ACC112 (cell line): ENCODE results near the gene RNH1.
"Not testable (repeated sequence)": the region's sequence is repeated elsewhere in the genome, so short reads cannot be mapped to it uniquely, and the experiment has no call there.

ENCODE experiments used
- H2AFZ ChIP-seq: fragments of 200-600 bp; sonication (generic); one replicate; pipeline ENCODE4 v1.6.0; 2017; ENCODE audit warnings: antibody characterized with exemption, low read length; ENCODE audit not compliant: unreplicated experiment
- H3K27ac ChIP-seq: fragments of 200-600 bp; sonication (generic); 2 replicates; pipeline ENCODE4 v1.5.1; 2014; ENCODE audit warnings: low read depth, mild to moderate bottlenecking, antibody characterized with exemption, low read length, moderate library complexity
- H3K27me3 ChIP-seq: fragments of 200-600 bp; sonication (generic); 2 replicates; pipeline ENCODE4 v1.6.1; 2014; ENCODE audit warnings: mild to moderate bottlenecking, antibody characterized with exemption, low read length, moderate library complexity, mixed read lengths; ENCODE audit not compliant: insufficient read depth
- H3K36me3 ChIP-seq: fragments of 200-600 bp; sonication (generic); 2 replicates; pipeline ENCODE4 v1.6.1; 2016; ENCODE audit warnings: mild to moderate bottlenecking, antibody characterized with exemption, low read length, moderate library complexity, mixed read lengths; ENCODE audit not compliant: insufficient read depth
- H3K4me1 ChIP-seq: fragments of 200-600 bp; sonication (generic); one replicate; pipeline ENCODE4 v1.6.1; 2016; ENCODE audit warnings: low read length, mixed read lengths; ENCODE audit not compliant: insufficient read depth, unreplicated experiment, control insufficient read depth
- H3K4me3 ChIP-seq: fragments of 200-600 bp; sonication (generic); 2 replicates; pipeline ENCODE4 v1.5.1; 2014; ENCODE audit warnings: mild to moderate bottlenecking, low read depth, low read length
- H3K79me2 ChIP-seq: fragments of 200-600 bp; sonication (generic); one replicate; pipeline ENCODE4 v1.6.0; 2016; ENCODE audit warnings: low read length; ENCODE audit not compliant: control insufficient read depth, unreplicated experiment, insufficient read depth

Gene RNH1

GRCh38 chr11:473415-473814 lies 33.6 kb downstream of the RNH1 start:
- no peak overlapping the region for H3K4me3 ChIP-seq
- H3K27ac ChIP-seq, result no peak overlapping the region
- H2AFZ ChIP-seq, result no peak overlapping the region
- H3K4me1 ChIP-seq, result peaks cover 11% of the 10 kb centered on the region
- peaks cover 7% of the 10 kb centered on the region; the same call in 1 of the 2 replicates for H3K36me3 ChIP-seq
- peaks cover 36% of the 10 kb centered on the region for H3K79me2 ChIP-seq
- no peaks in the 10 kb centered on the region for H3K27me3 ChIP-seq

- H3K36me3 ChIP-seq, result peaks cover 7% of the 10 kb centered on the region; the same call in 1 of the 2 replicates
- H2AFZ ChIP-seq, result no peak overlapping the region
- no peak overlapping the region for H3K27ac ChIP-seq
- peaks cover 11% of the 10 kb centered on the region for H3K4me1 ChIP-seq
- no peak overlapping the region for H3K4me3 ChIP-seq
- no peaks in the 10 kb centered on the region for H3K27me3 ChIP-seq
- peaks cover 36% of the 10 kb centered on the region for H3K79me2 ChIP-seq
Measured at GRCh38 chr11:472816-473215, 34.2 kb downstream of the RNH1 start.

GRCh38 chr11:472272-472671 lies 34.8 kb downstream of the RNH1 start:
- Histone ChIP-seq H3K36me3 (peaks cover 7% of the 10 kb centered on the region; the same call in 1 of the 2 replicates), H3K79me2 (peaks cover 35% of the 10 kb centered on the region), H2AFZ (no peak overlapping the region), H3K4me3 (no peak overlapping the region), H3K27me3 (no peaks in the 10 kb centered on the region), H3K27ac (no peak overlapping the region), H3K4me1 (peaks cover 11% of the 10 kb centered on the region)

- H2AFZ ChIP-seq, result no peak overlapping the region
- H3K79me2 ChIP-seq, result peaks cover 31% of the 10 kb centered on the region
- H3K36me3 ChIP-seq, result peaks cover 7% of the 10 kb centered on the region; the same call in 1 of the 2 replicates
- H3K4me3 ChIP-seq, result no peak overlapping the region
- H3K27ac ChIP-seq, result no peak overlapping the region
- peaks cover 11% of the 10 kb centered on the region for H3K4me1 ChIP-seq
- H3K27me3 ChIP-seq, result no peaks in the 10 kb centered on the region
Measured at GRCh38 chr11:471468-472145, 35.4 kb downstream of the RNH1 start.

- Histone ChIP-seq H2AFZ (peak overlapping the region; percentile 84), H3K4me1 (peaks cover 11% of the 10 kb centered on the region), H3K27ac (peak overlapping the region; percentile 64), H3K4me3 (peak overlapping the region; percentile 66), H3K36me3 (peaks cover 4% of the 10 kb centered on the region; the same call in 1 of the 2 replicates), H3K79me2 (peaks cover 26% of the 10 kb centered on the region), H3K27me3 (no peaks in the 10 kb centered on the region)
Measured at GRCh38 chr11:469684-470560, 37.1 kb downstream of the RNH1 start.

- Histone ChIP-seq H3K79me2 (peaks cover 23% of the 10 kb centered on the region), H3K27ac (peak overlapping the region; percentile 64), H2AFZ (peak overlapping the region; percentile 84), H3K4me3 (peak overlapping the region; percentile 66), H3K4me1 (peaks cover 11% of the 10 kb centered on the region)
- H3K27me3 ChIP-seq, H3K36me3 ChIP-seq: not testable (repeated sequence)
Measured at GRCh38 chr11:469026-469683, 37.9 kb downstream of the RNH1 start.

GRCh38 chr11:468493-468892 lies 38.5 kb downstream of the RNH1 start:
- Histone ChIP-seq H3K27ac (no peak overlapping the region), H2AFZ (no peak overlapping the region), H3K36me3 (no peaks in the 10 kb centered on the region), H3K4me1 (peaks cover 11% of the 10 kb centered on the region), H3K27me3 (no peaks in the 10 kb centered on the region), H3K79me2 (peaks cover 20% of the 10 kb centered on the region), H3K4me3 (no peak overlapping the region)

- H2AFZ ChIP-seq, result no peak overlapping the region
- H3K4me3 ChIP-seq, result no peak overlapping the region
- H3K79me2 ChIP-seq, result peaks cover 16% of the 10 kb centered on the region
- H3K27ac ChIP-seq, result no peak overlapping the region
- H3K36me3 ChIP-seq, result no peaks in the 10 kb centered on the region
- peaks cover 11% of the 10 kb centered on the region for H3K4me1 ChIP-seq
- no peaks in the 10 kb centered on the region for H3K27me3 ChIP-seq
Measured at GRCh38 chr11:468036-468435, 39.0 kb downstream of the RNH1 start.

- Histone ChIP-seq H3K4me3 (no peak overlapping the region), H3K27ac (no peak overlapping the region), H3K36me3 (no peaks in the 10 kb centered on the region), H2AFZ (no peak overlapping the region), H3K27me3 (no peaks in the 10 kb centered on the region), H3K79me2 (peaks cover 2% of the 10 kb centered on the region), H3K4me1 (peaks cover 11% of the 10 kb centered on the region)
Measured at GRCh38 chr11:465896-466530, 41.0 kb downstream of the RNH1 start.

- Histone ChIP-seq H3K27ac (no peak overlapping the region), H3K79me2 (no peaks in the 10 kb centered on the region), H3K4me3 (no peak overlapping the region), H3K4me1 (peaks cover 1% of the 10 kb centered on the region), H3K27me3 (no peaks in the 10 kb centered on the region), H3K36me3 (no peaks in the 10 kb centered on the region), H2AFZ (no peak overlapping the region)
Measured at GRCh38 chr11:464316-464715, 42.7 kb downstream of the RNH1 start.
